Dendritic cell treated with granulocyte-macrophage colony-stimulating factor and Interleukin-4, amounts not matched to agents 40 ng/mL and 50 ng/mL, for 4 days (primary cell): ENCODE measurements around the gene NIPSNAP2.

Experiments
- H3K27ac Mint-ChIP-seq: one replicate; pipeline ENCODE4 v1.8.0; 2022; ENCODE audit warnings: mild to moderate bottlenecking, mixed read lengths
- H3K27me3 Mint-ChIP-seq: one replicate; pipeline ENCODE4 v1.8.0; 2022; ENCODE audit warnings: mild to moderate bottlenecking, mixed read lengths
- H3K36me3 Mint-ChIP-seq: one replicate; pipeline ENCODE4 v1.8.0; 2022; ENCODE audit warnings: low read depth, mixed read lengths
- H3K4me1 Mint-ChIP-seq: one replicate; pipeline ENCODE4 v1.8.0; 2022; ENCODE audit warnings: low read depth, mixed read lengths
- H3K4me3 Mint-ChIP-seq: one replicate; pipeline ENCODE4 v1.8.0; 2022; ENCODE audit warnings: mild to moderate bottlenecking, moderate library complexity, mixed read lengths
- H3K9me3 Mint-ChIP-seq: one replicate; pipeline ENCODE4 v1.8.0; 2022; ENCODE audit warnings: mixed read lengths
- intact Hi-C: fragments of 100-400 bp; cut with micrococcal nuclease; formaldehyde crosslinking; loops from one replicate; pipeline ENCODE4 v1.15.0; 2022

Gene NIPSNAP2

GRCh38 chr7:55965100-55965470, 700 bp downstream of the NIPSNAP2 start:
- H3K9me3 Mint-ChIP-seq, result no peaks in the 10 kb centered on the region
- H3K27ac Mint-ChIP-seq, result peak overlapping the region; percentile 95
- peak overlapping the region; percentile 93 for H3K4me3 Mint-ChIP-seq
- H3K27me3 Mint-ChIP-seq, result peaks cover 14% of the 10 kb centered on the region
- H3K36me3 Mint-ChIP-seq, result peaks cover 41% of the 10 kb centered on the region
- peaks cover 40% of the 10 kb centered on the region for H3K4me1 Mint-ChIP-seq
- intact Hi-C loops, result loop anchor here (2.0 to 5.0 kb wide), 2 partner anchors 36 to 78 kb away; partner anchors contain the start of gene ZNF713

GRCh38 chr7:55965805-55966421, 1.5 kb downstream of the NIPSNAP2 start:
- intact Hi-C loops, result loop anchor here (2.0 to 5.0 kb wide), 2 partner anchors 35 to 79 kb away; partner anchors contain the start of gene ZNF713
- H3K27ac Mint-ChIP-seq, result peak overlapping the region; percentile 95
- H3K4me1 Mint-ChIP-seq, result peaks cover 47% of the 10 kb centered on the region
- H3K9me3 Mint-ChIP-seq, result no peaks in the 10 kb centered on the region
- H3K36me3 Mint-ChIP-seq, result peaks cover 49% of the 10 kb centered on the region
- peak overlapping the region; percentile 56 for H3K4me3 Mint-ChIP-seq
- H3K27me3 Mint-ChIP-seq, result peaks cover 14% of the 10 kb centered on the region

GRCh38 chr7:55966851-55967250, 2.5 kb downstream of the NIPSNAP2 start:
- H3K27me3 Mint-ChIP-seq, result peaks cover 14% of the 10 kb centered on the region
- intact Hi-C loops, result loop anchor here (5.0 kb wide), 1 partner anchor 80 kb away; the partner anchor contains the start of gene ZNF713
- H3K27ac Mint-ChIP-seq, result no peak overlapping the region
- H3K4me1 Mint-ChIP-seq, result peaks cover 47% of the 10 kb centered on the region
- peaks cover 49% of the 10 kb centered on the region for H3K36me3 Mint-ChIP-seq
- H3K9me3 Mint-ChIP-seq, result no peaks in the 10 kb centered on the region
- no peak overlapping the region for H3K4me3 Mint-ChIP-seq

- Mint-ChIP-seq H3K4me3 (no peak overlapping the region), H3K36me3 (peaks cover 49% of the 10 kb centered on the region), H3K27me3 (no peaks in the 10 kb centered on the region), H3K4me1 (peaks cover 38% of the 10 kb centered on the region), H3K27ac (peak overlapping the region; percentile 8), H3K9me3 (no peaks in the 10 kb centered on the region)
- intact Hi-C loops, result loop anchor here (5.0 kb wide), 1 partner anchor 82 kb away; the partner anchor contains the start of gene ZNF713
These were observed 5.0 kb downstream of the NIPSNAP2 start for GRCh38 chr7:55969391-55969790.

GRCh38 chr7:55970561-55970960, 6.2 kb downstream of the NIPSNAP2 start:
- intact Hi-C loops, result no loop called here
- Mint-ChIP-seq H3K9me3 (no peaks in the 10 kb centered on the region), H3K27ac (peak overlapping the region; percentile 48), H3K4me3 (no peak overlapping the region), H3K36me3 (peaks cover 43% of the 10 kb centered on the region), H3K4me1 (peaks cover 37% of the 10 kb centered on the region), H3K27me3 (no peaks in the 10 kb centered on the region)

GRCh38 chr7:55970978-55971377, 6.6 kb downstream of the NIPSNAP2 start:
- Mint-ChIP-seq H3K27ac (peak overlapping the region; percentile 48), H3K27me3 (no peaks in the 10 kb centered on the region), H3K4me1 (peaks cover 33% of the 10 kb centered on the region), H3K36me3 (peaks cover 43% of the 10 kb centered on the region), H3K4me3 (no peak overlapping the region), H3K9me3 (no peaks in the 10 kb centered on the region)
- intact Hi-C loops, result no loop called here

- Mint-ChIP-seq H3K27me3 (no peaks in the 10 kb centered on the region), H3K36me3 (peaks cover 35% of the 10 kb centered on the region)
These were observed 9.4 kb downstream of the NIPSNAP2 start for GRCh38 chr7:55973747-55974250.

DNA sequence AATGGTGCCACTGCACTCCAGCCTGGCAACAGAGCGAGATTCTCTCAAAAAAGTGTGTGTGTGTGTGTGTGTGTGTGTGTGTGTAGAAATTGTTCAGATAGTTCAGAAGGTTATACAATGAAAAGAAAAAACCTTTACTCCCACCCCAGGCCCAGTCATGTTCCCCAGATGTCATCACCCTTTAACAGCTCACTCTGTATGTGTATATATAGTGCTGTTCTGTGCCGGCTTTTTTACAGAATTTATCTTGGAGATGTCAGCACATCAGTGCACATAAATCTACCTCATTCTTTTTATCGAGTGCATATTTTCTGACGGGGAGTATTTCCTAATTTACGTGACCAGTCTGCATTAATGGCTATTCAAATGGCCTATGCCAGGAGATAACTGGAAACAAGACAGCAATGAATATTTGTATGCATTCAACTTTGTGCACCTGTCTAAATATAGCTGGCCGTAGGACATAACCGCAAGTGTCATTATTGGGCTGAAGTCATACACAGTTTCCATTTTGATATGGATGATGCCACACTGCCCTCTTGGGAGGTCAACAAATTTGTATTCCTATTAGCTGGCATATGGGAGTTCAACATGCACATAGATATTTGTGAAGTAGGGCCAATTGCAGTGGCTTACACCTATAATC, 11.7 kb downstream of the NIPSNAP2 start:
- intact Hi-C loops, result no loop called here
- no peak overlapping the region for H3K4me3 Mint-ChIP-seq
- H3K27ac Mint-ChIP-seq, result no peak overlapping the region

More at GRCh38 chr7:55973747-55974250, 9.4 kb downstream of the NIPSNAP2 start:
- Mint-ChIP-seq H3K4me3 (no peak overlapping the region), H3K9me3 (no peaks in the 10 kb centered on the region), H3K4me1 (peaks cover 16% of the 10 kb centered on the region), H3K27ac (no peak overlapping the region)
- intact Hi-C loops, result no loop called here

DNA sequence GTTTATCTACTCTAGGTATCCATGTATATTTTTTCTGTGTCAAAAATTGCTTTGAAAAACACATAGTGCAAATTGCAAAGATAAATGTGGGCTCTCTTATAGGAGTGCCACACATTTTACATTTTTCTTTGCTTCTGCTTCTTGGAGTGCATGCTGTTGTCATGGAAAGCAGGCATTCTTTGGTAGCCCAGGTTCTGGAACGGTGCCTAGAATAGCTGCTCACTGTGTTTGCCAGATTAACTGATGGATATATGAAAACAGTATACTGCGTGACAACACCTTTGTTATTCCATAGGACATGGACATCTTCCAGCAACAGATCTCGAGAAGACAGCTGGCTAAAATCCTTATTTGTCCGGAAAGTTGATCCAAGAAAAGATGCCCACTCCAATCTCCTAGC, 13.4 kb downstream of the NIPSNAP2 start:
- H3K4me3 Mint-ChIP-seq, result no peak overlapping the region
- peaks cover 54% of the 10 kb centered on the region for H3K36me3 Mint-ChIP-seq
- intact Hi-C loops, result no loop called here
- H3K9me3 Mint-ChIP-seq, result no peaks in the 10 kb centered on the region
- H3K4me1 Mint-ChIP-seq, result no peaks in the 10 kb centered on the region
- no peaks in the 10 kb centered on the region for H3K27me3 Mint-ChIP-seq
- H3K27ac Mint-ChIP-seq, result no peak overlapping the region

More for the DNA sequence above, 11.7 kb downstream of the NIPSNAP2 start:
- no peaks in the 10 kb centered on the region for H3K9me3 Mint-ChIP-seq
- no peaks in the 10 kb centered on the region for H3K27me3 Mint-ChIP-seq
- peaks cover 37% of the 10 kb centered on the region for H3K36me3 Mint-ChIP-seq
- H3K4me1 Mint-ChIP-seq, result no peaks in the 10 kb centered on the region

DNA sequence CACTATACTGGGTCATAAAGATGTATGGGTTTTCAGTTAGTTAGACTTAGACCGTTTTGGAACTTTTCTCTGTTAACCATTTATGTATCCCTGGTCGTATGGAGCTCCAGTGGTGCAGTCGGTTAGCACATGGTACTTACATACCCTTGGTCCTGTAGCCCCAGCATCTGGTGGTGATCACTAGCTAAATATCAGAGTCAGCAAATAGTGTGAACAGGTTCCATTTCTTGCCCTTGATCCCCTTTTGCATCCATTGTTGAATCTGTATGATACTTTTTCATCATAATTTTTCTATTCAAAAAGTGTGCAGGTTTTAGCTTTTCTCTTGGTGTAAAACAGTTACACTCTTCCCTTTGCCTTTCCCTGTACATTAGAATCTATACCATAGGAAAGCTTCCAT, 15.9 kb downstream of the NIPSNAP2 start:
- intact Hi-C loops, result no loop called here
- Mint-ChIP-seq H3K4me3 (no peak overlapping the region), H3K9me3 (no peaks in the 10 kb centered on the region), H3K27me3 (no peaks in the 10 kb centered on the region), H3K36me3 (peaks cover 71% of the 10 kb centered on the region), H3K27ac (no peak overlapping the region), H3K4me1 (no peaks in the 10 kb centered on the region)

- H3K27ac Mint-ChIP-seq, result no peak overlapping the region
These were observed 19.2 kb downstream of the NIPSNAP2 start for GRCh38 chr7:55983537-55983936.

DNA sequence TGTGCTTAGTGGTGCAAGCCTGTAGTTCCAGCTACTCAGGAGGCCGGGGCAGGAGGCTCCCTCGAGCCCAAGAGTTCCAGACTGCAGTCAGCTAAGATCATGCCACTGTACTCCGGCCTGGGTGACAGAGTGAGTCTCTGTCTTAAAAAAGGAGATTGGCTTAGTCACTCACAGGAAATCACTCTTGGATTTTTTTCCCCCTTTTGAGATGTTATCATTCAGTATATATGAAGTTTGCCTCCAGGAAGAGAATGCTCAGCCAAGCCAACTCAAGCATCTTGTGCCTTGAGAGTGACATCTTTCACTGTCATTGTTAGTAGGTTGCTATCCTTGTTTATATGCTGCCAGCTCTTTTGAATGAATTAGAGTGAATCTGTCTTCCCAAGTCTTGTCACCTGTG, 28.0 kb downstream of the NIPSNAP2 start:
- H3K9me3 Mint-ChIP-seq, result no peaks in the 10 kb centered on the region
- no peak overlapping the region for H3K4me3 Mint-ChIP-seq
- intact Hi-C loops, result no loop called here
- no peaks in the 10 kb centered on the region for H3K27me3 Mint-ChIP-seq
- H3K36me3 Mint-ChIP-seq, result peaks cover 97% of the 10 kb centered on the region
- no peak overlapping the region for H3K27ac Mint-ChIP-seq
- no peaks in the 10 kb centered on the region for H3K4me1 Mint-ChIP-seq

More at GRCh38 chr7:55983537-55983936, 19.2 kb downstream of the NIPSNAP2 start:
- no peaks in the 10 kb centered on the region for H3K27me3 Mint-ChIP-seq
- H3K4me3 Mint-ChIP-seq, result no peak overlapping the region
- intact Hi-C loops, result no loop called here
- no peaks in the 10 kb centered on the region for H3K9me3 Mint-ChIP-seq
- H3K36me3 Mint-ChIP-seq, result peaks cover 87% of the 10 kb centered on the region
- H3K4me1 Mint-ChIP-seq, result no peaks in the 10 kb centered on the region

GRCh38 chr7:55996856-55997500, 32.6 kb downstream of the NIPSNAP2 start:
- Mint-ChIP-seq H3K9me3 (no peaks in the 10 kb centered on the region), H3K27me3 (no peaks in the 10 kb centered on the region), H3K4me1 (peaks cover 23% of the 10 kb centered on the region), H3K4me3 (no peak overlapping the region), H3K36me3 (peaks cover 95% of the 10 kb centered on the region), H3K27ac (peak overlapping the region; percentile 22)
- intact Hi-C loops, result no loop called here

DNA sequence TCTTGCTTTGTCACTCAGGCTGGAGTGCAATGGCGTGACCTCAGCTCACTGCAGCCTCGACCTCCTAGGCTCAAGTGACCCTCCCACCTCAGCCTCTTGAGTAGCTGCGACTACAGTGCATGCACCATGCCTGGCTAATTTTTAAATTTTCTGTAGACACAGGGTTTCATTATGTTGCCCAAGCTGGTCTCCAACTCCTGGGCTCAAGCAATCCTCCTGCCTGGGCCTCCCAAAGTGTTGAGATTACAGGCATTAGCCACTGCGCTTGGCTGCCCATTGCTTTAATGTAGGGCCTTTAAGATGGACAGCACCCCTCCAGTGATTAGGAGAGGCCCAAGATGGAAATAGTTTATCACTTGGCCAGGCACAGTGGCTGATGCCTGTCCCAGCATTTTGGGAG, 39.4 kb downstream of the NIPSNAP2 start:
- H3K4me1 Mint-ChIP-seq, result peaks cover 27% of the 10 kb centered on the region
- no peaks in the 10 kb centered on the region for H3K9me3 Mint-ChIP-seq
- H3K27ac Mint-ChIP-seq, result peak overlapping the region; percentile 35
- intact Hi-C loops, result loop anchor here (1.0 kb wide), 1 partner anchor 71 kb away; no protein-coding TSS in a partner anchor
- H3K27me3 Mint-ChIP-seq, result no peaks in the 10 kb centered on the region
- H3K4me3 Mint-ChIP-seq, result no peak overlapping the region
- peaks cover 36% of the 10 kb centered on the region for H3K36me3 Mint-ChIP-seq
